K562 (cell line): ENCODE results near the gene NLGN4Y.

Source experiments
- BRCA1 ChIP-seq, 2 experiments: fragments of 450-650 bp in 1 of 2; sonication (generic) in 1 of 2; formaldehyde crosslinking in 1 of 2; IDR thresholded peaks; 2 replicates each; pipeline versions ENCODE4 v1.5.0 to v1.6.1; 2017 to 2020; ENCODE audit warnings: mild to moderate bottlenecking in 1 of 2, missing genetic modification reagents in 1 of 2
- GABPB1 ChIP-seq: sonication (generic); formaldehyde crosslinking; IDR thresholded peaks from 2 replicates; pipeline ENCODE4 v1.8.0; 2022; ENCODE audit warnings: mild to moderate bottlenecking, missing genetic modification reagents
- HDAC6 ChIP-seq: IDR thresholded peaks from 2 replicates; pipeline ENCODE4 v1.6.1; 2012; ENCODE audit warnings: low read depth, mild to moderate bottlenecking, control low read depth, inconsistent platforms, low read length, moderate library complexity
- HNRNPH1 ChIP-seq: fragments of 200-400 bp; formaldehyde crosslinking; optimal IDR thresholded peaks from 2 replicates; pipeline ENCODE3; 2017; ENCODE audit warnings: low read depth, mild to moderate bottlenecking, low read length, moderate library complexity
- KDM5B ChIP-seq: fragments of 200-600 bp; sonication (generic); IDR thresholded peaks from 2 replicates; pipeline ENCODE4 v1.6.1; 2012; ENCODE audit warnings: low read depth, mild to moderate bottlenecking, moderate library complexity, low read length, control low read depth, inconsistent platforms; ENCODE audit not compliant: insufficient replicate concordance
- KLF1 ChIP-seq: fragments of 450-650 bp; IDR thresholded peaks from 2 replicates; pipeline ENCODE4 v1.6.1; 2016; ENCODE audit warnings: missing genetic modification characterization, missing compliant biosample characterization
- MTA3 ChIP-seq: fragments of 450-650 bp; formaldehyde crosslinking; IDR thresholded peaks from 2 replicates; pipeline ENCODE4 v1.6.1; 2017; ENCODE audit warnings: mild to moderate bottlenecking, borderline replicate concordance
- POLR2AphosphoS5 ChIP-seq: IDR thresholded peaks from 2 replicates; pipeline ENCODE4 v1.6.1; 2011; ENCODE audit warnings: mild to moderate bottlenecking, low read depth, low read length, moderate library complexity; ENCODE audit not compliant: control insufficient read depth, insufficient read depth
- ZBED1 ChIP-seq: IDR thresholded peaks from 2 replicates; pipeline ENCODE4 v1.6.1; 2014
- ZNF184 ChIP-seq: sonication (generic); formaldehyde crosslinking; IDR thresholded peaks from 2 replicates; pipeline ENCODE4 v1.5.0; 2020; ENCODE audit warnings: missing genetic modification reagents
- ZNF232 ChIP-seq: sonication (generic); formaldehyde crosslinking; IDR thresholded peaks from 2 replicates; pipeline ENCODE4 v1.8.0; 2022; ENCODE audit warnings: mild to moderate bottlenecking, missing genetic modification reagents
- TF ChIP-seq, protein P1 (sequence below), 3 experiments: IDR thresholded peaks in 2 of 3; conservative IDR thresholded peaks in 1 of 3; 2 replicates each; pipeline ENCODE4 v1.5.1; 2011 to 2012; ENCODE audit warnings: low read length in 3 of 3, mild to moderate bottlenecking in 3 of 3, control low read depth in 2 of 3, improper control_type of control experiment in 1 of 3, inconsistent platforms in 1 of 3, low read depth in 1 of 3, mixed read lengths in 1 of 3, moderate library complexity in 1 of 3; ENCODE audit not compliant: insufficient read depth in 2 of 3
- TF ChIP-seq, protein P2 (sequence below): fragments of 450-650 bp; formaldehyde crosslinking; IDR thresholded peaks from 2 replicates; pipeline ENCODE4 v1.4.0; 2022; ENCODE audit warnings: mild to moderate bottlenecking, moderate library complexity

DNA sequence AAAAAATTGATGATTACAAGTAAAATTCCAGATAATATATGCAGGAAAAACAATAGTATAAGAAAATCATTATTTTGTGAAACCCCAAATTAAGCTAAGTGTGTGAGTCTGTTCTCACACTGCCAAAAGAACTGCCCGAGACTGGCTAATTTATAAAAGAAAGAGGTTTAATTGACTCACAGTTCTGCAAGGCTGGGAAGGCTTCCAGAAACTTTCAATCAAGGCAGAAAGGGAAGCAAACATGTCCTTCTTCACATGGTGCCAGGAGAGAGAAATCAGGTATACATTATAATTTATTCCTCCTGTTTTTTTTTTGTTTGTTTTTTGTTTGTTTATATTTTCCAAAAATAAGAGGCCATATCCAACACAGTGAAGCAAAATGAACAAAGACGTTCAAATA is 276.8 kb downstream of the NLGN4Y start:
- TF ChIP-seq, protein P1, sequence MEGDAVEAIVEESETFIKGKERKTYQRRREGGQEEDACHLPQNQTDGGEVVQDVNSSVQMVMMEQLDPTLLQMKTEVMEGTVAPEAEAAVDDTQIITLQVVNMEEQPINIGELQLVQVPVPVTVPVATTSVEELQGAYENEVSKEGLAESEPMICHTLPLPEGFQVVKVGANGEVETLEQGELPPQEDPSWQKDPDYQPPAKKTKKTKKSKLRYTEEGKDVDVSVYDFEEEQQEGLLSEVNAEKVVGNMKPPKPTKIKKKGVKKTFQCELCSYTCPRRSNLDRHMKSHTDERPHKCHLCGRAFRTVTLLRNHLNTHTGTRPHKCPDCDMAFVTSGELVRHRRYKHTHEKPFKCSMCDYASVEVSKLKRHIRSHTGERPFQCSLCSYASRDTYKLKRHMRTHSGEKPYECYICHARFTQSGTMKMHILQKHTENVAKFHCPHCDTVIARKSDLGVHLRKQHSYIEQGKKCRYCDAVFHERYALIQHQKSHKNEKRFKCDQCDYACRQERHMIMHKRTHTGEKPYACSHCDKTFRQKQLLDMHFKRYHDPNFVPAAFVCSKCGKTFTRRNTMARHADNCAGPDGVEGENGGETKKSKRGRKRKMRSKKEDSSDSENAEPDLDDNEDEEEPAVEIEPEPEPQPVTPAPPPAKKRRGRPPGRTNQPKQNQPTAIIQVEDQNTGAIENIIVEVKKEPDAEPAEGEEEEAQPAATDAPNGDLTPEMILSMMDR (IDR thresholded peaks at IDR 0.05 in 2 of 3, conservative IDR thresholded peaks at IDR 0.05 in 1 of 3; ENCODE audit: insufficient read depth in 2 of 3, low read depth in 1 of 3, low read length in 3 of 3) = no peak
- TF ChIP-seq ZNF232 (CRISPR knock-in tag) (no peak), ZBED1 (no peak), BRCA1 (IDR thresholded peaks at IDR 0.05) (no peak), BRCA1 (CRISPR knock-in tag; IDR thresholded peaks at IDR 0.05) (no peak), POLR2AphosphoS5 (no peak), KDM5B (no peak), MTA3 (no peak), ZNF184 (CRISPR knock-in tag) (no peak), HDAC6 (no peak), KLF1 (no peak), HNRNPH1 (no peak), GABPB1 (CRISPR knock-in tag) (no peak)
- TF ChIP-seq, protein P2, sequence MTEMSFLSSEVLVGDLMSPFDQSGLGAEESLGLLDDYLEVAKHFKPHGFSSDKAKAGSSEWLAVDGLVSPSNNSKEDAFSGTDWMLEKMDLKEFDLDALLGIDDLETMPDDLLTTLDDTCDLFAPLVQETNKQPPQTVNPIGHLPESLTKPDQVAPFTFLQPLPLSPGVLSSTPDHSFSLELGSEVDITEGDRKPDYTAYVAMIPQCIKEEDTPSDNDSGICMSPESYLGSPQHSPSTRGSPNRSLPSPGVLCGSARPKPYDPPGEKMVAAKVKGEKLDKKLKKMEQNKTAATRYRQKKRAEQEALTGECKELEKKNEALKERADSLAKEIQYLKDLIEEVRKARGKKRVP (CRISPR knock-in tag) = no peak
